HepG2 (cell line): ENCODE data around the gene RYR2. TPM values are rescaled to one million over a fixed set of nuclear protein-coding genes. Genes with fewer than 3 reads are reported as not detected.
A peak's percentile ranks its signal among the peaks of the same experiment; 100 is the strongest.

Experiments
- ATAC-seq: fragments of 200-7000 bp; cut with Tn5 transposase; 3 replicates; pipeline ENCODE4 v1.9.1; 2020; ENCODE audit warnings: mild to moderate bottlenecking, moderate library complexity
- BruUV-seq: library from RNA; stranded (reverse); fragments of 400-500 nt; replicated peaks from 2 replicates; lab custom pipeline; 2021; lab: Mats Ljungman, UMichigan
- CTCF ChIA-PET: fragments of 300-600 bp; formaldehyde crosslinking; extraction: SDS; loops from one replicate; lab custom pipeline; 2021; ENCODE audit warnings: low total read pairs, inconsistent platforms, low intra/inter-chr PET ratio; lab: Yijun Ruan, JAX
- POLR2A ChIA-PET: fragments of 350-600 bp; sonication (Branson Sonifier 250); formaldehyde crosslinking; loops from one replicate; lab custom pipeline; 2020; ENCODE audit warnings: antibody characterized with exemption, inconsistent platforms; lab: Yijun Ruan, JAX
- DNase-seq: peaks from one replicate; pipeline ENCODE4 v3.0.0-alpha.2; 2015; ENCODE audit warnings: low spot score
- FAIRE-seq: peaks from 3 replicates; lab custom pipeline; 2011; peaks lifted over from hg19 to GRCh38; lab: Jason Lieb, UNC
- H2AFZ ChIP-seq: one replicate; pipeline ENCODE4 v1.6.1; 2011; ENCODE audit warnings: low read length, inconsistent platforms
- H3K27ac ChIP-seq: fragments of 300-600 bp; 3 replicates; pipeline ENCODE4 v1.8.0; 2011; ENCODE audit warnings: mixed run types, mild to moderate bottlenecking, mixed read lengths, low read length, inconsistent platforms; ENCODE audit not compliant: insufficient read depth; ENCODE audit errors: extremely low read length
- H3K27me3 ChIP-seq, 2 experiments: fragments of 200-600 bp in 1 of 2; 2 replicates in 1 of 2; 3 replicates in 1 of 2; pipeline versions ENCODE4 v1.6.0 to v1.8.0; 2011; ENCODE audit warnings: low read length in 2 of 2, mild to moderate bottlenecking in 2 of 2, moderate library complexity in 2 of 2, inconsistent platforms in 1 of 2; ENCODE audit not compliant: insufficient read depth in 2 of 2, control insufficient read depth in 1 of 2
- H3K36me3 ChIP-seq, 2 experiments: fragments of 200-600 bp in 1 of 2; replicated peaks in 1 of 2; 2 replicates in 1 of 2; 3 replicates in 1 of 2; pipeline versions ENCODE4 v1.5.1 to v1.8.0; 2011; ENCODE audit warnings: low read length in 2 of 2, inconsistent platforms in 1 of 2; ENCODE audit not compliant: insufficient read depth in 2 of 2, control insufficient read depth in 1 of 2
- H3K4me1 ChIP-seq: 2 replicates; pipeline ENCODE4 v1.5.1; 2012; ENCODE audit warnings: low read length, inconsistent platforms; ENCODE audit not compliant: insufficient read depth
- H3K4me2 ChIP-seq: 2 replicates; pipeline ENCODE4 v1.6.0; 2011; ENCODE audit warnings: low read depth, low read length, inconsistent platforms
- H3K4me3 ChIP-seq, 3 experiments: fragments of 200-600 bp in 1 of 3; sonication (generic), shearing (Covaris generic) in 1 of 3; replicated peaks in 1 of 3; 2 replicates each; pipeline ENCODE4 v1.5.1; 2011 to 2016; ENCODE audit warnings: low read length in 3 of 3, inconsistent platforms in 2 of 3, low read depth in 2 of 3, mild to moderate bottlenecking in 2 of 3, control low read depth in 1 of 3, mixed read lengths in 1 of 3; ENCODE audit not compliant: insufficient read depth in 1 of 3
- H3K79me2 ChIP-seq: one replicate; pipeline ENCODE4 v1.6.1; 2011; ENCODE audit warnings: low read length, inconsistent platforms; ENCODE audit not compliant: insufficient read depth
- H3K9ac ChIP-seq: 2 replicates; pipeline ENCODE4 v1.6.0; 2011; ENCODE audit warnings: mild to moderate bottlenecking, low read depth, low read length, inconsistent platforms; ENCODE audit not compliant: insufficient read depth
- H3K9me3 ChIP-seq: 2 replicates; pipeline ENCODE4 v1.5.1; 2012; ENCODE audit warnings: mild to moderate bottlenecking, low read length
- H4K20me1 ChIP-seq: 2 replicates; pipeline ENCODE4 v1.6.0; 2011; ENCODE audit warnings: inconsistent platforms, mild to moderate bottlenecking, low read length, moderate library complexity; ENCODE audit not compliant: insufficient read depth
- XRCC5 ChIP-seq: fragments of 200-400 bp; formaldehyde crosslinking; optimal IDR thresholded peaks from 2 replicates; pipeline ENCODE3; 2017; ENCODE audit warnings: mild to moderate bottlenecking, low read length
- ZFYVE20 ChIP-seq: sonication (generic); formaldehyde crosslinking; IDR thresholded peaks from 2 replicates; pipeline ENCODE4 v1.8.0; 2023; ENCODE audit warnings: low read depth, mild to moderate bottlenecking, moderate library complexity, missing genetic modification reagents, borderline replicate concordance
- ZSCAN31 ChIP-seq: sonication (generic); formaldehyde crosslinking; IDR thresholded peaks from 2 replicates; pipeline ENCODE4 v1.5.0; 2020; ENCODE audit warnings: low read depth, mild to moderate bottlenecking, missing genetic modification reagents
- WGBS: methylation state at CpG from one replicate; pipeline ENCODE4 v1.1.6; 2017; ENCODE audit warnings: low lambda C conversion rate; 5-methylcytosine and 5-hydroxymethylcytosine counted together
- in situ Hi-C: cut with HindIII; loops from 2 replicates; pipeline ENCODE4 v1.10.0; 2017; ENCODE audit warnings: low pct_unique_long_range_greater_than_20kb; ENCODE audit not compliant: extremely low pct_ligation_motif_present
- intact Hi-C: fragments of 100-400 bp; cut with micrococcal nuclease; formaldehyde crosslinking; loops from one replicate; pipeline ENCODE4 v1.10.0; 2022; ENCODE audit not compliant: unreplicated experiment
- polyA plus RNA-seq, 8 experiments: library from polyadenylated mRNA; depleted of rRNA in 3 of 8; stranded (reverse) in 7 of 8; unstranded in 1 of 8; fragments of >200 nt; fragmentation: Illumina TruSeq in 4 of 8; extraction: Trizol in 4 of 8; gene quantifications; 2 replicates each; pipeline versions ENCODE4 v1.2.1 to v1.2.3, GENCODE V29; 2011 to 2016; ENCODE audit warnings: low read depth in 4 of 8, missing spikeins in 1 of 8, mixed read lengths in 1 of 8; ENCODE audit not compliant: insufficient read depth in 1 of 8
- total RNA-seq, 5 experiments: library from RNA; depleted of rRNA; stranded (reverse); fragments of >200 nt; fragmentation: Illumina TruSeq; extraction: Trizol; gene quantifications; 2 replicates each; pipeline ENCODE4 v1.2.3, GENCODE V29; 2016; ENCODE audit warnings: low read depth in 1 of 5
- TF ChIP-seq, protein P1 (sequence below): sonication (generic); formaldehyde crosslinking; IDR thresholded peaks from 2 replicates; pipeline ENCODE4 v1.5.0; 2020; ENCODE audit warnings: mild to moderate bottlenecking, missing genetic modification reagents, moderate library complexity

Gene RYR2
- total and polyA plus RNA-seq, 2 of the 13 experiments (the other 11 are each of a cell fraction or from before 2014, with no cell fraction given) = not detected

DNA sequence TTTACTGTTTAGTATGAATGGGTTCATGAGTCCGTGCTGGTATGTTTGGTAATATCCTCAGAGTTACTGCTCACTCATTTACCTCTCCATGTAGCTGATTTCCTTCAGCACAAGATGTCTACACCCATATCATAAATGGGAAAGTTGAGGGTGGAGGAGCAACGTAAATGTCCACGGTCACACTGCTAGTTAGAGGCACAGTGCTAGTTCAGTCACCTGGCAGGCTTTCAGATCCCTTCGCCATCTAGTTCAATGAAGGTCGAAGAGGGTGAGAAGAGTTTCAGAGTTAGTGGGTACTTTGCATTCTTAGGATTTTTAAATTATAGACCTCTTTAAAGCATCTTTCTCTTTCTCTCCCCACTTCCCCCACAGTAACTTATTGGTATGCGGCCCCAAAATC lies 630.0 kb downstream of the RYR2 start:
- TF ChIP-seq ZFYVE20 (CRISPR knock-in tag) (no peak), ZSCAN31 (no peak)
- TF ChIP-seq, all 625 proteins: peak for 0
- CTCF ChIA-PET = no interaction called here
- Histone ChIP-seq H3K27me3 (no peaks in the 10 kb centered on the region), H3K4me3 (no peak overlapping the region), H4K20me1 (no peaks in the 10 kb centered on the region), H3K4me2 (no peak overlapping the region), H3K36me3 (no peaks in the 10 kb centered on the region), H3K79me2 (no peaks in the 10 kb centered on the region), H3K9ac (no peak overlapping the region), H3K4me1 (no peaks in the 10 kb centered on the region), H2AFZ (no peak overlapping the region), H3K27ac (no peak overlapping the region), H3K9me3 (no peaks in the 10 kb centered on the region)
- DNase-seq (no peak), ATAC-seq (no peak), FAIRE-seq (no peak)
- WGBS = 25% methylated on average over 6 of the region's 6 CpGs
- POLR2A ChIA-PET = no interaction called here
- no TSS peak for BruUV-seq
- intact Hi-C loops = no loop called here
- in situ Hi-C loops = no loop called here

DNA sequence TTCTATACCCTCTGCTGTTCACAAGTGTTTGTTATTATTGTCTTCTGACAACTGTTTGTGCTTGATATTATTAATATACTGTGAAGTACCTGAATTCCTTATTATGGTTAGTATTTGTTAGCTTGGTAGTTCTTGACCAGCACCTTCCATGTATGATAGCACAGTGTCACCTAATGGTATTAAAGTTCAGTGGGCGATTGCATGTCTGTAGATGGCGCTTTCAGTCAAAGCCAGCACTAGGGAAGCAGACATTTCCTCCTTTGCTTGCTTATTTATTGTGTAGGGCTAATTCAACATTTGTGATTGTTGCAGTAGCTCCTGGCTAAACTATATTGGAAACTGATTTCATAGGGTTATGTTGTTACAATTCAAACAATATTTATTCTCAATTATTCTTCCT lies 630.8 kb downstream of the RYR2 start:
- in situ Hi-C loops (no loop called here), intact Hi-C loops (no loop called here)
- no peak for DNase-seq
- Histone ChIP-seq H3K4me1 (no peaks in the 10 kb centered on the region), H3K36me3 (no peaks in the 10 kb centered on the region), H3K27ac (no peak overlapping the region), H3K79me2 (no peaks in the 10 kb centered on the region), H4K20me1 (no peaks in the 10 kb centered on the region), H3K9me3 (no peaks in the 10 kb centered on the region), H2AFZ (no peak overlapping the region), H3K4me3 (no peak overlapping the region), H3K9ac (no peak overlapping the region), H3K4me2 (no peak overlapping the region), H3K27me3 (no peaks in the 10 kb centered on the region)
- ChIA-PET CTCF (no interaction called here), POLR2A (no interaction called here)
- BruUV-seq = no TSS peak
- TF ChIP-seq XRCC5 = no peak
- TF ChIP-seq, protein P1, sequence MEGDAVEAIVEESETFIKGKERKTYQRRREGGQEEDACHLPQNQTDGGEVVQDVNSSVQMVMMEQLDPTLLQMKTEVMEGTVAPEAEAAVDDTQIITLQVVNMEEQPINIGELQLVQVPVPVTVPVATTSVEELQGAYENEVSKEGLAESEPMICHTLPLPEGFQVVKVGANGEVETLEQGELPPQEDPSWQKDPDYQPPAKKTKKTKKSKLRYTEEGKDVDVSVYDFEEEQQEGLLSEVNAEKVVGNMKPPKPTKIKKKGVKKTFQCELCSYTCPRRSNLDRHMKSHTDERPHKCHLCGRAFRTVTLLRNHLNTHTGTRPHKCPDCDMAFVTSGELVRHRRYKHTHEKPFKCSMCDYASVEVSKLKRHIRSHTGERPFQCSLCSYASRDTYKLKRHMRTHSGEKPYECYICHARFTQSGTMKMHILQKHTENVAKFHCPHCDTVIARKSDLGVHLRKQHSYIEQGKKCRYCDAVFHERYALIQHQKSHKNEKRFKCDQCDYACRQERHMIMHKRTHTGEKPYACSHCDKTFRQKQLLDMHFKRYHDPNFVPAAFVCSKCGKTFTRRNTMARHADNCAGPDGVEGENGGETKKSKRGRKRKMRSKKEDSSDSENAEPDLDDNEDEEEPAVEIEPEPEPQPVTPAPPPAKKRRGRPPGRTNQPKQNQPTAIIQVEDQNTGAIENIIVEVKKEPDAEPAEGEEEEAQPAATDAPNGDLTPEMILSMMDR = peak; percentile 37
- ATAC-seq = peak; percentile 65; the same call in 2 of the 3 replicates
- FAIRE-seq = no peak
- WGBS = 4% methylated on average over 2 of the region's 2 CpGs
